ENCODE measurements around the gene SASS6.

Gene SASS6

DNA sequence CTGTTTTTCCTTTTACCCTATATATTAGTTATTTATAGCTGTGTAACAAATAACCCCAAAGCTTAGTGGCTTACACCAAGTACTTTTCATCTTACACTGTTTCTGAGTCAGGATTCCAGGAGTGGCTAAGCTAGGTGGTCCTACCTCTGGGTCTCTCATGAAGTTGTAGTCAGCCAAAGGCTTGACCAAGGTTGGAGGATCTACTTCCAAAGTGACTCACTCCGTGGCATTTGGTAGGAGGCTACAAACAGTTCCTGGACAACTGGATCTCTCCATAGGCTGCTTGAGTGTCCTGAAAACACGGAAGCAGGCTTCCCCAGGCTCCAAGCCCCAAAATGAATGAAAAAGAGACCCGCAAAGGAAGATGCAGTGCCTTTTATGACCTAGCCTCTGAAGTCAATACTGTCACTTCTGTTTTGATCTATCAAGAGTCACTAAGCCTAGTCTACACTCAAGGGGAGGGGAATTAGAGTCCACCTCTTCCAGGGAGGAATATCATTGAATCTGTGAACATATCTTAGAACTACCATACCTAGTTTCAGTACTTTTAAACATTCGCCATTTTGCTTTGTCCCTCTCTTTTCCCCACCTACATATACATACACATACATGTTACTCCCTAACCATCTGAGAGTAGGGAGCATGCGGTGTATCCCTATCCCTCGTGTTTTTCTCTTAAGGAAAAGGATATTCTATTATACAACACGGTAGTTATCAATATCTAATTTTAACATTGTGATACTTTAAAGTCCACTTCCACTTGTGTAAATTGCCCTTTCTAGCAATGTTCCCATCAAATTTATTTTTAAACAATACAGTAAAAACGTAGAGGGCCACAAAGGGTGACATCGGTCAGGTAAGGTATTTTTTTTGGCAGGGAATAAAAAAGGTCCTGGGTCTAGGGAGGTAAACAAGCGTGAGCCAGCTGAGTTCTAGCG, 95.7 kb downstream of the SASS6 start:
- H3K9me3 ChIP-seq (ENCODE audit: control insufficient read depth, low read length), result no peaks in the 10 kb centered on the region
- H2AFZ ChIP-seq, result peak overlapping the region; percentile 74
- H3K4me1 ChIP-seq, result no peaks in the 10 kb centered on the region
- peak overlapping the region; percentile 99 for H3K27ac ChIP-seq
- peaks cover 14% of the 10 kb centered on the region for H3K79me2 ChIP-seq
- TF ChIP-seq CTCF (IDR thresholded peaks at IDR 0.05), result no peak
- peak overlapping the region; percentile 12 for H3K9ac ChIP-seq
- H3K4me3 ChIP-seq (ENCODE audit: low read depth, low read length), result peak overlapping the region; percentile 95
- no peaks in the 10 kb centered on the region for H3K36me3 ChIP-seq (ENCODE audit: control insufficient read depth, insufficient read depth, low read length)
- no peaks in the 10 kb centered on the region for H3K27me3 ChIP-seq (ENCODE audit: control insufficient read depth, insufficient read depth, low read length)
- H3K4me2 ChIP-seq (ENCODE audit: low read length), result peak overlapping the region; percentile 72

DNA sequence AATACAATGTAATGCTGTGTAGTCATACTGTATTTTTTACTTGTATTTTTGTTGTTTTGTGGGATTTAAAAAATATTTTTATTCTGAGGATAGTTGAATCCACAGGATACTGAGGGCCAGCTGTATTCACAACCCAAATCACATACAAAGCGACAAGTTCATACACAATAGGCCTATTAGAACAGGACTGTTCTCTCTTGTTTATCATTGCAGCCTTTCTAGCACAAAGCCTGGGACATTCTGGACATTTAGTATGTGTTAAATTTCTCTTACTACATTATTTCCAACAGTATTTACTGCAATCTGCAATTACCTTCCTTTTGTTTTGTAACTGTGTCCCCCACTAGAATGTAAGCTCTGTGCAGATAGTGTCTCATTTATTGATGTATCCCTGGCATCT, 97.5 kb downstream of the SASS6 start:
- Histone ChIP-seq H3K36me3 (ENCODE audit: control insufficient read depth, insufficient read depth, low read length) (no peaks in the 10 kb centered on the region), H2AFZ (no peak overlapping the region), H3K4me1 (no peaks in the 10 kb centered on the region), H3K9me3 (ENCODE audit: control insufficient read depth, low read length) (no peaks in the 10 kb centered on the region), H3K4me2 (ENCODE audit: low read length) (no peak overlapping the region), H3K27ac (no peak overlapping the region), H3K79me2 (peaks cover 4% of the 10 kb centered on the region), H3K27me3 (ENCODE audit: control insufficient read depth, insufficient read depth, low read length) (no peaks in the 10 kb centered on the region), H3K4me3 (ENCODE audit: low read depth, low read length) (peak overlapping the region; percentile 23), H3K9ac (no peak overlapping the region)
- no peak for TF ChIP-seq CTCF (IDR thresholded peaks at IDR 0.05)

DNA sequence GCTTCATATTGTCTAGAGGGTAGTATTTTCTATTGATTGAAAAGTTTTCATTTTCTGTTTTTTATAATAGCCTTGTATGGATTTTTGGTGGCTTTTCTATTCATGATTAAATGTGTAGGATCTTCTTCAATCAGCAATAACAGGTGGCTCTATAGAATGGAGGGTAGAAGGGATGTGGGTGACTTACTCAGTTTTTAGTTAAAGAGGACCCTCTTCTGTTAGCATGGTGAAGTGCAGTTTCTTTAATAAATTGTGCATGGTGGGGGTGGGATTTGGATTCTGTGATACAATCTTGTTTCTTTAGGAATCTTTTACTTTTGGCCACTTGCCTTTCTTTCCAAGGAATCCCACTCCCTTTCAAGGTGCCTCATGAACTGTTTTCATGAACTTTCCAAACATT, 98.3 kb downstream of the SASS6 start:
- Histone ChIP-seq H3K79me2 (no peaks in the 10 kb centered on the region), H3K9me3 (ENCODE audit: control insufficient read depth, low read length) (no peaks in the 10 kb centered on the region), H3K27me3 (ENCODE audit: control insufficient read depth, insufficient read depth, low read length) (no peaks in the 10 kb centered on the region), H3K27ac (no peak overlapping the region), H2AFZ (no peak overlapping the region), H3K4me2 (ENCODE audit: low read length) (no peak overlapping the region), H3K36me3 (ENCODE audit: control insufficient read depth, insufficient read depth, low read length) (no peaks in the 10 kb centered on the region), H3K4me1 (no peaks in the 10 kb centered on the region), H3K9ac (no peak overlapping the region), H3K4me3 (ENCODE audit: low read depth, low read length) (no peak overlapping the region)
- TF ChIP-seq CTCF (IDR thresholded peaks at IDR 0.05), result no peak
